NCI-H1694 (cell line): Measurements from ENCODE around the gene SLCO4A1.

Experiments
- DNase-seq: peaks from one replicate; lab custom pipeline; 2025; lab: John Stamatoyannopoulos, UW

Gene SLCO4A1, protein sequence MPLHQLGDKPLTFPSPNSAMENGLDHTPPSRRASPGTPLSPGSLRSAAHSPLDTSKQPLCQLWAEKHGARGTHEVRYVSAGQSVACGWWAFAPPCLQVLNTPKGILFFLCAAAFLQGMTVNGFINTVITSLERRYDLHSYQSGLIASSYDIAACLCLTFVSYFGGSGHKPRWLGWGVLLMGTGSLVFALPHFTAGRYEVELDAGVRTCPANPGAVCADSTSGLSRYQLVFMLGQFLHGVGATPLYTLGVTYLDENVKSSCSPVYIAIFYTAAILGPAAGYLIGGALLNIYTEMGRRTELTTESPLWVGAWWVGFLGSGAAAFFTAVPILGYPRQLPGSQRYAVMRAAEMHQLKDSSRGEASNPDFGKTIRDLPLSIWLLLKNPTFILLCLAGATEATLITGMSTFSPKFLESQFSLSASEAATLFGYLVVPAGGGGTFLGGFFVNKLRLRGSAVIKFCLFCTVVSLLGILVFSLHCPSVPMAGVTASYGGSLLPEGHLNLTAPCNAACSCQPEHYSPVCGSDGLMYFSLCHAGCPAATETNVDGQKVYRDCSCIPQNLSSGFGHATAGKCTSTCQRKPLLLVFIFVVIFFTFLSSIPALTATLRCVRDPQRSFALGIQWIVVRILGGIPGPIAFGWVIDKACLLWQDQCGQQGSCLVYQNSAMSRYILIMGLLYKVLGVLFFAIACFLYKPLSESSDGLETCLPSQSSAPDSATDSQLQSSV

DNA sequence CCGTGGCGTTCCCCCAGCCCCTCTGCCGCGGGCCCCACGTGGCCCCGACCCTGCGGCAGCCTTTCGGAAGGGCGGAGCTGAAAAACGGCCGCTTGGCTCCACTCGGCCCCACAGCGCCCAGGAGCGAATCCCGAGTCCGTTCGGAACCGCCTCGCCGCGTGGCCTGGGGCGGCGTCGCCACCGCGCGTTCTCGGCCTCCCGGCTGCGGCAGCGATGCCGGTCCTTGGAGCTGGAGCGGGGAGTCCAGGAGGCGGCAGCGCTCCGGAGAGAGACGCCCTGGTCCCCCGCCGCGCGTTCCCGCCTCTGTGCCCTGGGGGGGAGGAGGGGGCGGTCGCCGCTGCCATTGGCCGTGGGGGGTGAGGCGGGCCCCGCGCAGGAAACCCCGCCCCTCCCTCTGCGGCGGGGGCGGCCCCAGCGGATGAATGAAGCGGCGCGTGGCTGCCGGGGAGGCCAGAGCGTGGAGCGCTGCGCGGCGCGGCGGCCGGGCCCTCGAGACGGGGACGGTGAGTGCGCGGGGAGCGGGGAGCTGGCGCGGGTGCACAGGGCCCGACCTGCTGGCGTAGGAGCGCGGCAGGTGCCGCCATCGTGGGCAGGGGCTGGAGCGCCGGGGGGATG lies at the start of gene SLCO4A1:
Gene SLCO4A1, plus strand, starts transcription at position 453 of the 615 bp plus-strand sequence. CDS start 13,952 bp downstream, outside the sequence.
- peak; percentile 32 for DNase-seq

DNA sequence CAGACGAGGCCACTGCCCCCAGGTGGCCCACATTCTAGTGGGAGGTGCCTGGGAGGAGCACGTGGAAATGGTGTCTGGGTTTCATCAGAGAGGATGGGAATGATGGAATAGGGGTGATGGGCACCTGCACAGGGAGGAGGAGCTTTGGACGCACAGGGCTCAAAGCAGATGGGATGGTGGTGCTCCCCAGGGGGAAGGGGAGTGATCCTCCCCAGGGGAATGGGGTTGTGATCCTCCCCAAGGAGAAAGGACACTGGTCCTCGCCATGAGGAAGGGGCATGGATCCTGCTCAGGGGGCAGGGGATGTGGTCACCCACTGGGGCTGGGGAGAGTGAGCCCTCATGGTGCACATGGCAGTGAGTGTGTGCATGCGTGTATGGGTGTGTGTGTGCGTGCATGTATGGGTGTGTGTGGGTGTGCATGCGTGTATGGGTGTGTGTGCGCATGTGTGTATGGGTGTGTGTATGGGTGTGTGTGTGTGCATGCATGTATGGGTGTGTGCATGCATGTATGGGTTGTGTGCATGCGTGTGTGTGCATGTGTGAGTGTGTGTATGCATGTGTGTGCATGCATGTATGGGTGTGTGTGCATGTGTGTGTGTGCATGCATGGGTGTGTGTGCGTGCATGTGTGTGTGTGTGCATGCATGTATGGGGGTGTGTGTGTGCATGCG lies 49.7 kb upstream of the SLCO4A1 start:
- DNase-seq, result no peak

- no peak for DNase-seq
Observed at GRCh38 chr20:62593616-62594015, 48.7 kb upstream of the SLCO4A1 start.

DNA sequence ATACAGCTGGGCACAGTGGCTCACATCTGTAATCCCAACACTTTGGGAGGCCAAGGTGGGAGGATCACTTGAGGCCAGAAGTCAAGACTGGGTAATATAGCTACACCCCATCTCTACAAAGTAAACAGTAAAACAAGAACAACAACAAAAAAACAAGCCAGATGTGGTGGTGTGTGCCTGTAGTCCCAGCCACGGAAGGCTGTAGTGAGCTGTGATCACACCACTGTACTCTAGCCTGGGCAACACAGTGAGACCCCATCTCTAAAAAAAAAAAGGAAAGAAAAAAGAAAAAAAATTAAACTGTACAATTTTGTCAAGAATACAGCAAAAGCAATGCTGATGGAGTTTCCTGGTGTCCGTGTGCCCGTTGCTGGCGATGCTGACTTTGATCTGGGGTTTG lies 47.2 kb upstream of the SLCO4A1 start:
- no peak for DNase-seq

- DNase-seq, result no peak
Observed at GRCh38 chr20:62595491-62595890, 46.8 kb upstream of the SLCO4A1 start.

DNA sequence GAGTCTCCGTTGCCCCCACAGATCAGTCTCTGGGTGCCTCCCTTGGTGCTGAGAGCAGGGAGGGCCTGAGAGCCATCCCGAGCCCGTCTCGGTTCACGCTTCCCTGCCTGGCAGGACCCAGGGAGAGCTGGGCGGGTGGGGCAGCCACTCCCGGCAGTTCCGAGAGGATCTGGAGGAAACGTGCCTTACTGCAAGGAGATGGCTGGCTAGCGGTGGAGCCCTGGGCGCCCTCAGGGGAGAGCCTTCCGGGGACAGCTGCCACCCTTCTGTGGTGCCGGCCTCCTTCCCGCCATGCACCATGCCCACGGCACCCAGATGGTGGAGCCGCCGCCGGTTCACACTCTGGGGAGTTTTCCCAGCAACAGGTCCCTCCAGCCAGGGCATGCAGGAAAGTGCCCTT lies 45.8 kb upstream of the SLCO4A1 start:
- no peak for DNase-seq

DNA sequence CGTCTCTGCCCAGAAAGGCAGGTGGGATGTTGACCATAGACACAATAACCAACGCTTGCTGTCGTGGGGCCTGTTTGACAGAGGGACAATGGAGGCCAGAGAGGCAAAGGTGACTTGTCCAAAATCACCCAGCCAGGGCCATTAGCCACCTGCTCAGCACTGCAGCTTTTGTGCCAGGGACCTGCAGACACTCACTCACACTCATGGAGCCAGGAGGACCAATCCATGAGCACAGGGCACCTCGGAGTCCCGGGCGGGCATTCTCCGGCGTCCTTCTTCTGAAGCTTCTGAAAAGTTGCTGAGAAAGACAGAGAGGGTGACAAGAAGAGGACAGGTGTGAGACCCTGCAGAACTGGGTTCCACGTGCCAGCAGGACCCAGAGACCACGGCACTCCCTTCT lies 45.4 kb upstream of the SLCO4A1 start:
- DNase-seq, result no peak

DNA sequence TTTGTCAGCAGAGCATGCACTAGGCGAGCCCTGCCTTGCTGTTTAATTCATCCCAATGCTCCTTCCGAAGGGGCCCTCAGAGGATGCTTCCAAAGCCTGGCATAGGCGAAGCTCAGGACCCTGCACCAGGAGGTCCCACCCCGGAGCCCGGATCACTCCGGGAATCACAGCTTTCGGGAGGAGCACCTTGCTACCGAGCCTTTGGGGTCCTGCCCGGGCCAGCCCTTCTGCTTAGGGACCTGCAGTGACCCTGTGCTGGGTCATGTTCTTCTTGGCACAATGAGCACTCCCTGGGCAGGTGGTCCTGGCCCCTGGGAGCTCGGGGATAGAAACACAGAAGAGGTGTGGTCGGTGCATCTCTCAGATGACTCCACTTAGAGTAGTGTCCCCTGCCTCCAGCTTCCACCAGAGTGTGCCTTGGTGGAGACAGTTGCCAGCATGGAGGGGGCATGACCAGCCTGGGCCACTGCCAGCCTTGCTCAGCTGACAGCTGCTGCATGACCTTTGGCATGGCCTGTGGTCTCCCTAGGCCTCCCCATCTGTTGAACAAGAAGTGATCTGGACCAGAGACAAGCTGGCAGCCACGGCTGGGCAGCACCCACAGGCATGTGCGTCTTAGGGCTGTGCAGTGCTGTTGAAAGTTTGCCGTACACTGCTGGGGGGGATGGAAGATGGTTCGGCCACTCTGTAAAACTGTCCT lies 44.7 kb upstream of the SLCO4A1 start:
- DNase-seq, result no peak

- DNase-seq, result no peak
Observed at GRCh38 chr20:62598761-62599194, 43.5 kb upstream of the SLCO4A1 start.

GRCh38 chr20:62599216-62600110 lies 42.8 kb upstream of the SLCO4A1 start:
- no peak for DNase-seq

DNA sequence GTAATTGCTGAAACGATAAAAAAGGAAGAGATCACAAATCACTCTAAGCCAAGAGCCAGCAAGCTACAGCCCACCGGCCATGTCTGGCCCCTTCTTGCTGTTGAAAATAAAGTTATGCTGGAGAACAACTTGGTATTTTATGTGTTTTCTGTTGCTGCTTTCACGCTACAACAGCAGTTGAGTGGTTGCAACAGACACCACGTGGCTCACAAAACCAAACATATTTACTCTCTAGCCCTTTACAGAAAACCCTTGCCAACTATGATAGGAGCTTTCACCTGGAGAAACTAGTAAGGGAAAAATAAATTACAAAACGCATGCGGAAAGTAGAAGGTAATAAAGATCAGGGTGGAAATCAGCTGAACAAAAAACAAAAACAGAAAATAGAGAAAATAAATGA lies 41.1 kb upstream of the SLCO4A1 start:
- no peak for DNase-seq

DNA sequence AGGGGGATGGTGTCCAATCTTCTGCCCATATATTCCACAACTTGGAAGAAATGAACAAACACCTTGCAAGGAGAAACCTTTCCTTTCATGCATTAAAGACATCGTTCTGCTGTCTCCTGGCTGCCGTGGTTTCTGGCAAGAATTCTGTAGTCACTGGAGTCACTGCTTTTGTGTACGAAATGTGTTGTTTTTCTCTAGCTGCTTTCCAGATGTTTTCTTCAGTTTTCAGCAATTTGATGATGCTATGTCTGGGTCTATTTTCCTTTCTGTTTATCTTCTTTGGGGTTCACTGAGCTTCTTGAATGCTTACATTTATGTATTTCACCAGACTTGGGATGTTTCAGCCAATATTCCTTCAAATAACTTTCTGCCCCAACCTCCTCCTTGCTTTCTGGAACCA lies 40.6 kb upstream of the SLCO4A1 start:
- DNase-seq, result no peak

DNA sequence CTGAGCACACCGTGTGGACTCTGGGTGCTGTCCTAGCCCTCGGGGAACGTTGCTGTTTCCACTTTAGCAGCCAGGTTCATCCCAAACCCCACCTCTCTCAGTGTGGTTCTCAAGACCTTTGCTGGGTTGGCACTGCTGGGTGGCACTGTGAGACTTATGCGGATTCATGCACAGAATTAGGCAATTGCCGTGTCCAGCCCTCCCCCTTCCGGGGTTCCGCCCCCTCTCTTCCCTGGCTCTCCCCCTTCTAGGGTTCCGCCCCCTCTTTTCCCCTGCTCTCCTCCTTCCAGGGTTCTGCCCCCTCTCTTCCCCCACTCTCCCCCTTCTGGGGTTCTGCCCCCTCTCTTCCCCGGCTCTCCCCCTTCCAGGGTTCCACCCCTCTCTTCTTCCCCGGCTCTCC lies 39.8 kb upstream of the SLCO4A1 start:
- no peak for DNase-seq

DNA sequence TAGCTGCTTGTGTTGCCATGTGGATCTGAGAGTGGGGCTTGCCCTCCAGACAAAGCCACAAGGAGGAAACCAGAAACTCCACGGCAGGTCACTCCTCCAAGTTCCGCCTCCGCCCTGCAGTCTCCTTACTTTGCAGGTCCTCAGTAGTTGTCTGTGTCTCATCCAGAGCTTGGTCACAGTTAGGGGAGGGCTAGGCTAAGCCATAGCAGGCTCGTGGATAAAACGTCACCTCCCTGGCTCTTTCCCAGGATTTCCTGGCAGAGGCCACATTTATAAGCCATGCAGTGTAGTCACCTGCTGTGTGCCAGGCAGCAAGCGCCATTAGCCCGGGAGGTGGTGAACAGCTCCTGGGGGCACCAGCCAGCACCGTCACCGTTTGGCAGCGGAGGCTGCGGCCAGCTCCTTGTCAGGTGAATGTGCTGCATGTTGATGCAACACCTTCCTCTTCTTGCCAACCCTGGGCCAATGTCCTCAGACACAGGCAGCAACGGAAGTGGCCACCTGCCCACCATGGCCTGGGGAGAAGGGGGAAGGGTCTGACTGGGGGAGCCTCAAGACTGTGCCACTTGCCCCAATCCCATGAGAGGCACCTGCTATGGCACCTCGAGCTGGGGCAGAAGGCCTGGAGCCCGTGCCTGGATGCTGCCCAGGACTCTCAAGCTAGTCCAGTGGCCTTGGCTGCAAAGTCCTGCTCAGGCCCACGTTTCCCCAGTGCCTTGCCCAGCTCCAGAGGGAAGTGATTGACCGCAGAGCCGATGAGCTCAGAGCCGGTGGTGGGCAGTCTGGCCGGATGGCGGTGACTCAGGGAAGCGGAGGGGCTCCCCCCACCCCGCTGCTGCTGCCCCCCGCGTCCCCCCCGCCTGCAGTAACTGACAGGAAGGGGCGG lies 39.0 kb upstream of the SLCO4A1 start:
- peak; percentile 51 for DNase-seq

- no peak for DNase-seq
Observed at GRCh38 chr20:62603907-62604785, 38.2 kb upstream of the SLCO4A1 start.

- DNase-seq, result no peak
Observed at GRCh38 chr20:62604796-62605195, 37.5 kb upstream of the SLCO4A1 start.

DNA sequence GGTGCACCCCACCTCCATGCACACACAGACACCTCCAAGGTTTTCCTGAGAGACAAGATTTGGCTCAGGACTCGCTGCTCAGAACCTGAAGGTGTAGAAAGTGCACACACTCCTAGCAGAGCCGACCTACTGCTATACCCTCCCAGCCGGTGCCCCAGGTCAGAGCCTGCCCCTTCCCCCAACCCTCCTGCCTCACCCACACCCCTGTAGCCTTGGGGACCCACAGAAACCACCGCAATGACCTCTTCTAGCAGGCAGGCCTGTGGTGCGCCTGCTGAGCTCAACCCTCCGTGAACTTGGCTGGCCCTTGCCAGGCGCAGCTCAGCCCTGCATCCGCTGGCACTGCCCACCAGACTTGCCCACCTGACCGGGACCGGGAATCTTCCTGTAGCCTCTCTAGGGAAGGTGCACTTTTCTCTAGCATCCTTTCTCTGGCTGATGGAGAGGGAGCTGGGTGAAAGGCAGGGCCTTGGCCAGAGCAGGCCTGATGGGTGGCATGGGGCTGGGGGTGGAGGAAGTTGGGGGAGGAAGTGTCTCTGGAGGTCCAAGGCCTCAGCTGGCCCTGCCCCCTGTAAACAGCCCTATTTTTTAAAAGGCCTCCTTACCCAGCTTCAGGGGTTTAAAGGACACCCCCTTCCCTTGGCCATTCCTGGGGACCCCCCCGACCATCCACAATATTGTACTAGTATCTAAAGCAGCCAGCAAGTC lies 36.9 kb upstream of the SLCO4A1 start:
- no peak for DNase-seq

DNA sequence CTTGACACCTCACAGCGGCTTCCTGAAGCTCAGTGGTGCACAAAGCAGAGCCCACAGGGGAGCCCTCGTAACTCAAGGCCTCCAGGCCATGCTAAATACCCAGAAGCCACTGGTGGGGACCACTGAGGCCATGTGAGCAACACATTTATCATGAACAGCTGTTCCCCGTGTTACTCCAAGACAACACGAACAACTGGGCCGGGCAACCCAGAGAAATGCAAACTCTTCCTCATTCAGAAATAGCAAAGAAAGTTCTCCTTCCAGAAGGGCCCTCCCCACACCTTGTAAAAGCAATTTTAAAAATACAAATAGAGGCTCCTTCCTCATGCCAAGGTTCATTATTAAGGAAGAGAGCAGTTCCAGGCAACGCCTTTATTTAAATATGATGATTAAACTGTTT lies 36.3 kb upstream of the SLCO4A1 start:
- DNase-seq, result no peak
